Measurements from ENCODE around the gene ZNF333.

Gene ZNF333

GRCh38 chr19:14689598-14690503 lies at the start of gene ZNF333:
Gene ZNF333, plus strand, starts transcription at chr19:14690048. Its CDS starts 3,444 bp downstream, at chr19:14693492.
- DNase-seq: peak; percentile 96
- peak within 1 kb of the TSS; percentile 75 for H3K4me3 ChIP-seq (ENCODE audit: low read depth, low read length)
- H3K9me3 ChIP-seq (ENCODE audit: severe bottlenecking): peaks cover 2% of the 10 kb centered on the region
- H3K27me3 ChIP-seq (ENCODE audit: insufficient read depth, low read depth, severe bottlenecking): peaks cover 9% of the 10 kb centered on the region
- no peaks in the 10 kb centered on the region for H3K36me3 ChIP-seq
- H3K27ac ChIP-seq: peak within 1 kb of the TSS; percentile 89
- no peak for TF ChIP-seq CTCF (IDR thresholded peaks at IDR 0.05; ENCODE audit: low read depth, low read length)

- Histone ChIP-seq H3K27me3 (ENCODE audit: insufficient read depth, low read depth, severe bottlenecking) (peaks cover 65% of the 10 kb centered on the region), H3K36me3 (no peaks in the 10 kb centered on the region), H3K27ac (no peak overlapping the region), H3K4me3 (ENCODE audit: low read depth, low read length) (no peak overlapping the region), H3K9me3 (ENCODE audit: severe bottlenecking) (no peaks in the 10 kb centered on the region)
- DNase-seq: no peak
- no peak for TF ChIP-seq CTCF (IDR thresholded peaks at IDR 0.05; ENCODE audit: low read depth, low read length)
Observed at GRCh38 chr19:14648506-14648905, 41.3 kb upstream of the ZNF333 start.

GRCh38 chr19:14649020-14649419 lies 40.8 kb upstream of the ZNF333 start:
- no peak overlapping the region for H3K4me3 ChIP-seq (ENCODE audit: low read depth, low read length)
- H3K9me3 ChIP-seq (ENCODE audit: severe bottlenecking): no peaks in the 10 kb centered on the region
- no peak for TF ChIP-seq CTCF (IDR thresholded peaks at IDR 0.05; ENCODE audit: low read depth, low read length)
- H3K27ac ChIP-seq: no peak overlapping the region
- DNase-seq: no peak
- H3K36me3 ChIP-seq: no peaks in the 10 kb centered on the region
- peaks cover 63% of the 10 kb centered on the region for H3K27me3 ChIP-seq (ENCODE audit: insufficient read depth, low read depth, severe bottlenecking)

GRCh38 chr19:14650161-14650560 lies 39.7 kb upstream of the ZNF333 start:
- H3K27me3 ChIP-seq (ENCODE audit: insufficient read depth, low read depth, severe bottlenecking): peaks cover 62% of the 10 kb centered on the region
- H3K4me3 ChIP-seq (ENCODE audit: low read depth, low read length): no peak overlapping the region
- DNase-seq: no peak
- TF ChIP-seq CTCF (IDR thresholded peaks at IDR 0.05; ENCODE audit: low read depth, low read length): no peak
- no peak overlapping the region for H3K27ac ChIP-seq
- H3K36me3 ChIP-seq: no peaks in the 10 kb centered on the region
- H3K9me3 ChIP-seq (ENCODE audit: severe bottlenecking): no peaks in the 10 kb centered on the region

GRCh38 chr19:14654786-14655560 lies 34.9 kb upstream of the ZNF333 start:
- Histone ChIP-seq H3K9me3 (ENCODE audit: severe bottlenecking) (no peaks in the 10 kb centered on the region), H3K27me3 (ENCODE audit: insufficient read depth, low read depth, severe bottlenecking) (peaks cover 62% of the 10 kb centered on the region), H3K36me3 (no peaks in the 10 kb centered on the region), H3K4me3 (ENCODE audit: low read depth, low read length) (no peak overlapping the region), H3K27ac (no peak overlapping the region)
- DNase-seq: no peak
- TF ChIP-seq CTCF (IDR thresholded peaks at IDR 0.05; ENCODE audit: low read depth, low read length): no peak

Measured in WERI-Rb-1 (cell line).